Ovary (tissue), 3 donors: ENCODE measurements around the gene NAB2.

ENCODE experiments used
- CTCF ChIP-seq, 3 donors: fragments of 450-650 bp in 2 of 3; fragments of 200-600 bp in 1 of 3; IDR thresholded peaks; one replicate each; pipeline versions ENCODE4 v1.5.1 to v1.8.0; 2016 to 2022; ENCODE audit warnings: antibody characterized with exemption in 3 of 3, mild to moderate bottlenecking in 1 of 3
- EP300 ChIP-seq: sonication (generic); formaldehyde crosslinking; IDR thresholded peaks from one replicate; pipeline ENCODE4 v1.6.1; 2017; ENCODE audit warnings: antibody characterized with exemption
- POLR2A ChIP-seq: fragments of 450-650 bp; IDR thresholded peaks from one replicate; pipeline ENCODE4 v1.6.1; 2017; ENCODE audit warnings: antibody characterized with exemption, mild to moderate bottlenecking, moderate library complexity
- donor health status: DM: no; HTN: no; CAD: no.

GRCh38 chr12:57106021-57106708 is 17.3 kb downstream of the NAB2 start:
- no peak for TF ChIP-seq CTCF (IDR thresholded peaks at IDR 0.05)
- no peak for TF ChIP-seq POLR2A
- TF ChIP-seq EP300 = no peak
